GM12878 (cell line): ENCODE data around the gene C9orf72. TPM values are rescaled to one million over a fixed set of nuclear protein-coding genes. Genes with fewer than 3 reads are reported as not detected.
"Not testable (repeated sequence)": the region's sequence is repeated elsewhere in the genome, so short reads cannot be mapped to it uniquely, and the experiment has no call there.

Experiments
- ATAC-seq: fragments of 200-7000 bp; cut with Tn5 transposase; 3 replicates; pipeline ENCODE4 v1.9.1; 2020; ENCODE audit warnings: mild to moderate bottlenecking, moderate library complexity
- BruUV-seq: library from RNA; stranded (reverse); fragments of 400-500 nt; replicated peaks from 2 replicates; lab custom pipeline; 2021; lab: Mats Ljungman, UMichigan
- CTCF ChIA-PET: fragments of 300-600 bp; sonication (Branson Sonifier 250); formaldehyde crosslinking; extraction: SDS; loops from one replicate; lab custom pipeline; 2021; ENCODE audit warnings: inconsistent platforms; lab: Yijun Ruan, JAX
- POLR2A ChIA-PET: fragments of 350-600 bp; formaldehyde crosslinking; extraction: SDS; loops from one replicate; lab custom pipeline; 2021; ENCODE audit warnings: inconsistent platforms; lab: Charles Lee
- RAD21 ChIA-PET: fragments of 300-600 bp; sonication (Branson Sonifier 250); formaldehyde crosslinking; loops from one replicate; lab custom pipeline; 2023; ENCODE audit warnings: antibody characterized with exemption; ENCODE audit not compliant: unreplicated experiment; lab: Charles Lee
- SMC1A ChIA-PET: fragments of 300-600 bp; sonication (Branson Sonifier 250); formaldehyde crosslinking; loops from one replicate; lab custom pipeline; 2023; ENCODE audit not compliant: unreplicated experiment, uncharacterized antibody; lab: Charles Lee
- DNase-seq: peaks from one replicate; pipeline ENCODE4 v3.0.0-alpha.2; 2011; ENCODE audit warnings: low read depth, low spot score
- FAIRE-seq: peaks from 3 replicates; lab custom pipeline; 2011; peaks lifted over from hg19 to GRCh38; lab: Jason Lieb, UNC
- H2AFZ ChIP-seq: 2 replicates; pipeline ENCODE4 v1.6.0; 2011; ENCODE audit warnings: low read depth, low read length, control low read depth; ENCODE audit not compliant: control insufficient read depth
- H3K27ac ChIP-seq: 2 replicates; pipeline ENCODE4 v1.5.1; 2011; ENCODE audit warnings: control low read depth; ENCODE audit not compliant: control insufficient read depth, insufficient read depth
- H3K27me3 ChIP-seq, 2 experiments: replicated peaks in 1 of 2; 2 replicates each; pipeline versions ENCODE4 v1.6.0 to v1.6.1; 2011; ENCODE audit warnings: low read length in 1 of 2; ENCODE audit not compliant: control insufficient read depth in 2 of 2, insufficient read depth in 2 of 2
- H3K36me3 ChIP-seq, 2 experiments: 2 replicates each; pipeline ENCODE4 v1.5.1; 2011; ENCODE audit warnings: low read length in 1 of 2; ENCODE audit not compliant: control insufficient read depth in 2 of 2, insufficient read depth in 2 of 2
- H3K4me1 ChIP-seq: 2 replicates; pipeline ENCODE4 v1.6.1; 2011; ENCODE audit warnings: mild to moderate bottlenecking, low read length, moderate library complexity, mixed read lengths; ENCODE audit not compliant: control insufficient read depth, insufficient read depth
- H3K4me2 ChIP-seq: 2 replicates; pipeline ENCODE4 v1.6.0; 2011; ENCODE audit warnings: control low read depth; ENCODE audit not compliant: control insufficient read depth, insufficient read depth
- H3K4me3 ChIP-seq: fragments of 200-600 bp; sonication (generic); 2 replicates; pipeline ENCODE4 v1.5.1; 2016
- H3K79me2 ChIP-seq: 2 replicates; pipeline ENCODE4 v1.6.0; 2011; ENCODE audit warnings: low read length; ENCODE audit not compliant: control insufficient read depth, insufficient read depth
- H3K9ac ChIP-seq: 2 replicates; pipeline ENCODE4 v1.8.0; 2011; ENCODE audit warnings: low read length, control low read depth, mixed read lengths; ENCODE audit not compliant: control insufficient read depth, insufficient read depth
- H3K9me3 ChIP-seq: replicated peaks from 3 replicates; pipeline ENCODE4 v1.5.1; 2011; ENCODE audit warnings: mild to moderate bottlenecking, low read length; ENCODE audit not compliant: control insufficient read depth, insufficient read depth
- H4K20me1 ChIP-seq: 2 replicates; pipeline ENCODE4 v1.6.0; 2011; ENCODE audit not compliant: control insufficient read depth, insufficient read depth
- DPF2 ChIP-seq: fragments of 450-650 bp; IDR thresholded peaks from 2 replicates; pipeline ENCODE4 v1.6.1; 2017; ENCODE audit warnings: mild to moderate bottlenecking
- FOS ChIP-seq: IDR thresholded peaks from 3 replicates; pipeline ENCODE4 v1.6.1; 2011; ENCODE audit warnings: borderline replicate concordance; ENCODE audit not compliant: insufficient read length; ENCODE audit errors: extremely low read depth
- MTA2 ChIP-seq: fragments of 450-650 bp; IDR thresholded peaks from 2 replicates; pipeline ENCODE4 v1.6.1; 2016; ENCODE audit warnings: low read depth, mild to moderate bottlenecking, moderate library complexity
- POLR2A ChIP-seq: IDR thresholded peaks from 2 replicates; pipeline ENCODE4 v1.6.1; 2011; ENCODE audit warnings: low read depth, mild to moderate bottlenecking, low read length
- RAD21 ChIP-seq: IDR thresholded peaks from 2 replicates; pipeline ENCODE4 v1.6.1; 2011; ENCODE audit warnings: mild to moderate bottlenecking, low read depth, low read length, moderate library complexity; ENCODE audit not compliant: insufficient read depth
- ZNF622 ChIP-seq: fragments of 450-650 bp; IDR thresholded peaks from 2 replicates; pipeline ENCODE4 v1.6.1; 2017; ENCODE audit warnings: mild to moderate bottlenecking, inconsistent platforms
- ZSCAN29 ChIP-seq: fragments of 450-650 bp; IDR thresholded peaks from 2 replicates; pipeline ENCODE4 v1.6.1; 2017; ENCODE audit warnings: mild to moderate bottlenecking, moderate library complexity
- WGBS: methylation state at CpG from one replicate; pipeline ENCODE4 v1.1.6; 2016; ENCODE audit warnings: low lambda C conversion rate; ENCODE audit not compliant: insufficient replicate concordance, insufficient coverage; ENCODE audit errors: missing lambda C conversion rate; 5-methylcytosine and 5-hydroxymethylcytosine counted together
- in situ Hi-C: fragments of 300-500 bp; cut with MboI; formaldehyde crosslinking; loops from 9 replicates; pipeline ENCODE4 v1.14.3; 2018; ENCODE audit warnings: mixed read lengths
- intact Hi-C: fragments of 100-400 bp; cut with micrococcal nuclease; formaldehyde crosslinking; loops from one replicate; pipeline ENCODE4 v1.14.2; 2022; ENCODE audit not compliant: unreplicated experiment
- polyA plus RNA-seq, 11 experiments: library from polyadenylated mRNA; depleted of rRNA in 4 of 11; unstranded in 6 of 11; stranded (reverse) in 5 of 11; fragments of >200 nt; fragmentation: Nextera tagmentation in 4 of 11; fragmentation: Illumina TruSeq in 1 of 11; extraction: Ambion mirVana in 4 of 11; extraction: Trizol in 1 of 11; gene quantifications; 1 replicate in 1 of 11; 2 replicates in 10 of 11; pipeline versions ENCODE4 v1.2.1 to v1.2.3, GENCODE V29; 2011 to 2016; ENCODE audit warnings: inconsistent platforms in 2 of 11, missing spikeins in 2 of 11, low read depth in 1 of 11
- total RNA-seq, 4 experiments: library from RNA; depleted of rRNA in 3 of 4; stranded (reverse); fragments of >200 nt in 3 of 4; fragmentation: Illumina TruSeq in 1 of 4; extraction: Trizol in 1 of 4; gene quantifications; 2 replicates each; pipeline versions ENCODE4 v1.2.1 to v1.2.3, GENCODE V29; 2013 to 2021
- TF ChIP-seq, protein P1 (sequence below): fragments of 450-650 bp; IDR thresholded peaks from 2 replicates; pipeline ENCODE4 v1.6.1; 2014; ENCODE audit warnings: mild to moderate bottlenecking

C9orf72 gene
- total and polyA plus RNA-seq, 10 of the 15 experiments (the other 5 are each of a cell fraction or from before 2014, with no cell fraction given) = 4.8 to 9.0 (median 6.4) TPM

GRCh38 chr9:27618066-27618465 is 44.8 kb upstream of the C9orf72 start (continued):
- TF ChIP-seq, protein P1, sequence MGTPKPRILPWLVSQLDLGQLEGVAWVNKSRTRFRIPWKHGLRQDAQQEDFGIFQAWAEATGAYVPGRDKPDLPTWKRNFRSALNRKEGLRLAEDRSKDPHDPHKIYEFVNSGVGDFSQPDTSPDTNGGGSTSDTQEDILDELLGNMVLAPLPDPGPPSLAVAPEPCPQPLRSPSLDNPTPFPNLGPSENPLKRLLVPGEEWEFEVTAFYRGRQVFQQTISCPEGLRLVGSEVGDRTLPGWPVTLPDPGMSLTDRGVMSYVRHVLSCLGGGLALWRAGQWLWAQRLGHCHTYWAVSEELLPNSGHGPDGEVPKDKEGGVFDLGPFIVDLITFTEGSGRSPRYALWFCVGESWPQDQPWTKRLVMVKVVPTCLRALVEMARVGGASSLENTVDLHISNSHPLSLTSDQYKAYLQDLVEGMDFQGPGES = no peak
- TF ChIP-seq ZSCAN29 (no peak), DPF2 (no peak)

DNA sequence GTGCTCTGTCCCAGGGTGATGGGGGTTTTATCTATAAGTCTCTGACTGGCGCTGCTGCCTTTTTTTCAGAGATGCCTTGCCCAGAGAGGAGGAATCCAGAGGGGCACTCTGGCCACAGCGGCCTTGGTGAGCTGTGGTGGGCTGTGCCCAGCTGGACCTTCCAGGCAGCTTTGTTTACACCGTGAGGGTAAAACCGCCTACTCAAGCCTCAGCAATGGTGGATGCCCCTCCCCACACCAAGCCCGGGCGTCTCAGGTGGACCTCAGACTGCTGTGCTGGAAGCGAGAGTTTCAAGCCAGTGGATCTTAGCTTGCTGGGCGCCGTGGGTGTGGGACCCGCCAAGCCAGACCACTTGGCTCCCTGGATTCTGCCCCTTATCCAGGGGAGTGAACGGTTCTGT is 41.3 kb upstream of the C9orf72 start:
- intact Hi-C loops (no loop called here), in situ Hi-C loops (no loop called here)
- H3K9me3 ChIP-seq = no peaks in the 10 kb centered on the region
- H2AFZ ChIP-seq = no peak overlapping the region
- WGBS = 48% methylated on average over 11 of the region's 11 CpGs
- H3K36me3 ChIP-seq = no peaks in the 10 kb centered on the region
- ChIA-PET RAD21 (no interaction called here), SMC1A (no interaction called here), POLR2A (no interaction called here), CTCF (no interaction called here)
- H4K20me1 ChIP-seq = no peaks in the 10 kb centered on the region
- no TSS peak for BruUV-seq
- DNase-seq (no peak), ATAC-seq (no peak), FAIRE-seq (no peak)
- no peaks in the 10 kb centered on the region; a peak in 1 of 4 replicates for H3K27me3 ChIP-seq
- no peak overlapping the region for H3K27ac ChIP-seq
- no peaks in the 10 kb centered on the region for H3K4me1 ChIP-seq
- H3K9ac ChIP-seq = no peak overlapping the region
- H3K79me2 ChIP-seq = no peaks in the 10 kb centered on the region
- H3K4me2 ChIP-seq = no peak overlapping the region
- no peak overlapping the region for H3K4me3 ChIP-seq
- TF ChIP-seq FOS (no peak), DPF2 (no peak), POLR2A (no peak), ZNF622 (no peak), MTA2 (no peak), RAD21 (no peak)
- TF ChIP-seq, protein P1 = no peak

DNA sequence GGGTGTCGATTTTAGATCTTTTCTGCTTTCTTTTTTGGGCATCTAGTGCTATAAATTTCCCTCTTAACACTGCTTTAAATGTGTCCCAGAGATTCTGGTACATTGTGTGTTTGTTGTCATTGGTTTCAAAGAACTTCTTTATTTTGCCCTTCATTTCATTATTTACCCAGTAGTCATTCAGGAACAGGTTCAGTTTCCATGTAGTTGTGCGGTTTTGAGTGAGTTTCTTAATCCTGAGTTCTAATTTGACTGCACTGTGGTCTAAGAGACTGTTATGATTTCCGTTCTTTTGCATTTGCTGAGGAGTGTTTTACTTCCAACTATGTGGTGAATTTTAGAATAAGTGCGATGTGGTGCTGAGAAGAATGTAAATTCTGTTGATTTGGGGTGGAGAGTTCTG is 38.8 kb upstream of the C9orf72 start:
- in situ Hi-C loops, H3K4me1 ChIP-seq, SMC1A ChIA-PET, DNase-seq, H3K27ac ChIP-seq, H3K4me3 ChIP-seq, H4K20me1 ChIP-seq, H3K27me3 ChIP-seq, intact Hi-C loops, H3K9ac ChIP-seq, H3K36me3 ChIP-seq, H2AFZ ChIP-seq, BruUV-seq, H3K9me3 ChIP-seq, ATAC-seq, H3K79me2 ChIP-seq, FAIRE-seq, POLR2A ChIA-PET, H3K4me2 ChIP-seq, CTCF ChIA-PET: not testable (repeated sequence)
- 3% methylated on average over 4 of the region's 4 CpGs for WGBS
- RAD21 ChIA-PET = interaction anchor here (1.2 kb wide), 1 partner anchor 279 kb away, joined by 3 read pairs; no protein-coding TSS in a partner anchor
